HG03432 (cell line): Measurements from ENCODE around the gene PTPRD.

Experiments used
- ATAC-seq: cut with Tn5 transposase; IDR thresholded peaks from one replicate; pipeline ENCODE4 v1.9.1; 2021; ENCODE audit warnings: mild to moderate bottlenecking, moderate library complexity; ENCODE audit not compliant: unreplicated experiment

PTPRD gene

GRCh38 chr9:10208691-10209069 lies 404.1 kb downstream of the PTPRD start:
- ATAC-seq, result no peak

- no peak for ATAC-seq
Measured at GRCh38 chr9:10204276-10204675, 408.5 kb downstream of the PTPRD start.

GRCh38 chr9:10173561-10173960 lies 439.2 kb downstream of the PTPRD start:
- ATAC-seq, result no peak

- no peak for ATAC-seq
Measured at GRCh38 chr9:10172476-10172875, 440.3 kb downstream of the PTPRD start.

GRCh38 chr9:10168241-10168640 lies 444.6 kb downstream of the PTPRD start:
- ATAC-seq, result no peak

GRCh38 chr9:10148796-10149195 lies 464.0 kb downstream of the PTPRD start:
- no peak for ATAC-seq

GRCh38 chr9:10146517-10147331 lies 466.1 kb downstream of the PTPRD start:
- no peak for ATAC-seq

- ATAC-seq, result no peak
Measured at GRCh38 chr9:10144355-10144754, 468.4 kb downstream of the PTPRD start.

GRCh38 chr9:10135553-10135952 lies 477.2 kb downstream of the PTPRD start:
- ATAC-seq, result no peak

- no peak for ATAC-seq
Measured at GRCh38 chr9:10134266-10134665, 478.5 kb downstream of the PTPRD start.

GRCh38 chr9:10130061-10130675 lies 482.6 kb downstream of the PTPRD start:
- no peak for ATAC-seq

GRCh38 chr9:10127867-10128266 lies 484.9 kb downstream of the PTPRD start:
- ATAC-seq, result no peak

- ATAC-seq, result no peak
Measured at GRCh38 chr9:10112798-10113197, 500.0 kb downstream of the PTPRD start.

GRCh38 chr9:10112070-10112469 lies 500.7 kb downstream of the PTPRD start:
- ATAC-seq, result no peak

- ATAC-seq, result no peak
Measured at GRCh38 chr9:10108815-10109214, 504.0 kb downstream of the PTPRD start.

GRCh38 chr9:10104774-10105173 lies 508.0 kb downstream of the PTPRD start:
- ATAC-seq, result no peak

GRCh38 chr9:10095208-10095607 lies 517.6 kb downstream of the PTPRD start:
- no peak for ATAC-seq

- ATAC-seq, result no peak
Measured at GRCh38 chr9:10094563-10094962, 518.2 kb downstream of the PTPRD start.

GRCh38 chr9:10080012-10080411 lies 532.8 kb downstream of the PTPRD start:
- ATAC-seq, result peak; percentile 24

GRCh38 chr9:10079284-10079964 lies 533.4 kb downstream of the PTPRD start:
- peak; percentile 68 for ATAC-seq

GRCh38 chr9:10071579-10071978 lies 541.2 kb downstream of the PTPRD start:
- peak; percentile 54 for ATAC-seq
